HepG2 (cell line): ENCODE data around the gene ARHGEF10L. TPM values are rescaled to one million over a fixed set of nuclear protein-coding genes. Genes with fewer than 3 reads are reported as not detected.
A peak's percentile ranks its signal among the peaks of the same experiment; 100 is the strongest.

Experiments used
- ATAC-seq: fragments of 200-7000 bp; cut with Tn5 transposase; 3 replicates; pipeline ENCODE4 v1.9.1; 2020; ENCODE audit warnings: mild to moderate bottlenecking, moderate library complexity
- BruUV-seq: library from RNA; stranded (reverse); fragments of 400-500 nt; replicated peaks from 2 replicates; lab custom pipeline; 2021; lab: Mats Ljungman, UMichigan
- CTCF ChIA-PET: fragments of 300-600 bp; formaldehyde crosslinking; extraction: SDS; loops from one replicate; lab custom pipeline; 2021; ENCODE audit warnings: low total read pairs, inconsistent platforms, low intra/inter-chr PET ratio; lab: Yijun Ruan, JAX
- POLR2A ChIA-PET: fragments of 350-600 bp; sonication (Branson Sonifier 250); formaldehyde crosslinking; loops from one replicate; lab custom pipeline; 2020; ENCODE audit warnings: antibody characterized with exemption, inconsistent platforms; lab: Yijun Ruan, JAX
- DNase-seq: peaks from one replicate; pipeline ENCODE4 v3.0.0-alpha.2; 2015; ENCODE audit warnings: low spot score
- FAIRE-seq: peaks from 3 replicates; lab custom pipeline; 2011; peaks lifted over from hg19 to GRCh38; lab: Jason Lieb, UNC
- H2AFZ ChIP-seq: one replicate; pipeline ENCODE4 v1.6.1; 2011; ENCODE audit warnings: low read length, inconsistent platforms
- H3K27ac ChIP-seq: fragments of 300-600 bp; 3 replicates; pipeline ENCODE4 v1.8.0; 2011; ENCODE audit warnings: mixed run types, mild to moderate bottlenecking, mixed read lengths, low read length, inconsistent platforms; ENCODE audit not compliant: insufficient read depth; ENCODE audit errors: extremely low read length
- H3K27me3 ChIP-seq, 2 experiments: fragments of 200-600 bp in 1 of 2; 2 replicates in 1 of 2; 3 replicates in 1 of 2; pipeline versions ENCODE4 v1.6.0 to v1.8.0; 2011; ENCODE audit warnings: low read length in 2 of 2, mild to moderate bottlenecking in 2 of 2, moderate library complexity in 2 of 2, inconsistent platforms in 1 of 2; ENCODE audit not compliant: insufficient read depth in 2 of 2, control insufficient read depth in 1 of 2
- H3K36me3 ChIP-seq, 2 experiments: fragments of 200-600 bp in 1 of 2; replicated peaks in 1 of 2; 2 replicates in 1 of 2; 3 replicates in 1 of 2; pipeline versions ENCODE4 v1.5.1 to v1.8.0; 2011; ENCODE audit warnings: low read length in 2 of 2, inconsistent platforms in 1 of 2; ENCODE audit not compliant: insufficient read depth in 2 of 2, control insufficient read depth in 1 of 2
- H3K4me1 ChIP-seq: 2 replicates; pipeline ENCODE4 v1.5.1; 2012; ENCODE audit warnings: low read length, inconsistent platforms; ENCODE audit not compliant: insufficient read depth
- H3K4me2 ChIP-seq: 2 replicates; pipeline ENCODE4 v1.6.0; 2011; ENCODE audit warnings: low read depth, low read length, inconsistent platforms
- H3K4me3 ChIP-seq, 3 experiments: fragments of 200-600 bp in 1 of 3; sonication (generic), shearing (Covaris generic) in 1 of 3; replicated peaks in 1 of 3; 2 replicates each; pipeline ENCODE4 v1.5.1; 2011 to 2016; ENCODE audit warnings: low read length in 3 of 3, inconsistent platforms in 2 of 3, low read depth in 2 of 3, mild to moderate bottlenecking in 2 of 3, control low read depth in 1 of 3, mixed read lengths in 1 of 3; ENCODE audit not compliant: insufficient read depth in 1 of 3
- H3K79me2 ChIP-seq: one replicate; pipeline ENCODE4 v1.6.1; 2011; ENCODE audit warnings: low read length, inconsistent platforms; ENCODE audit not compliant: insufficient read depth
- H3K9ac ChIP-seq: 2 replicates; pipeline ENCODE4 v1.6.0; 2011; ENCODE audit warnings: mild to moderate bottlenecking, low read depth, low read length, inconsistent platforms; ENCODE audit not compliant: insufficient read depth
- H3K9me3 ChIP-seq: 2 replicates; pipeline ENCODE4 v1.5.1; 2012; ENCODE audit warnings: mild to moderate bottlenecking, low read length
- H4K20me1 ChIP-seq: 2 replicates; pipeline ENCODE4 v1.6.0; 2011; ENCODE audit warnings: inconsistent platforms, mild to moderate bottlenecking, low read length, moderate library complexity; ENCODE audit not compliant: insufficient read depth
- ARNTL ChIP-seq: sonication (generic); formaldehyde crosslinking; IDR thresholded peaks from 2 replicates; pipeline ENCODE4 v1.4.0; 2020; ENCODE audit warnings: mild to moderate bottlenecking, missing genetic modification reagents
- BCL6 ChIP-seq: IDR thresholded peaks from 2 replicates; pipeline ENCODE4 v1.6.1; 2016; ENCODE audit warnings: missing genetic modification reagents, missing compliant biosample characterization
- CBFB ChIP-seq: sonication (generic); formaldehyde crosslinking; IDR thresholded peaks from 2 replicates; pipeline ENCODE4 v1.4.0; 2020; ENCODE audit warnings: missing genetic modification reagents
- FOXJ3 ChIP-seq: sonication (generic); formaldehyde crosslinking; IDR thresholded peaks from 2 replicates; pipeline ENCODE4 v1.4.0; 2020; ENCODE audit warnings: missing genetic modification reagents, mild to moderate bottlenecking, borderline replicate concordance
- HNF4A ChIP-seq: sonication (generic); formaldehyde crosslinking; IDR thresholded peaks from 2 replicates; pipeline ENCODE4 v1.4.0; 2020; ENCODE audit warnings: missing genetic modification reagents
- PATZ1 ChIP-seq: sonication (generic); formaldehyde crosslinking; IDR thresholded peaks from 2 replicates; pipeline ENCODE4 v1.4.0; 2020; ENCODE audit warnings: missing genetic modification reagents
- PITX1 ChIP-seq: sonication (generic); formaldehyde crosslinking; IDR thresholded peaks from 2 replicates; pipeline ENCODE4 v1.5.1; 2020; ENCODE audit warnings: mild to moderate bottlenecking, missing genetic modification reagents
- RFX1 ChIP-seq: fragments of 450-650 bp; IDR thresholded peaks from 2 replicates; pipeline ENCODE4 v1.6.1; 2017
- SMAD3 ChIP-seq: sonication (generic); formaldehyde crosslinking; IDR thresholded peaks from 2 replicates; pipeline ENCODE4 v1.4.0; 2020; ENCODE audit warnings: missing genetic modification reagents
- TEAD3 ChIP-seq: optimal IDR thresholded peaks from 2 replicates; pipeline ENCODE3; 2016; ENCODE audit warnings: borderline replicate concordance
- ZBTB43 ChIP-seq: sonication (generic); formaldehyde crosslinking; conservative IDR thresholded peaks from 2 replicates; pipeline ENCODE4 v1.4.0; 2020; ENCODE audit warnings: missing genetic modification reagents
- ZFP91 ChIP-seq: sonication (generic); formaldehyde crosslinking; IDR thresholded peaks from 2 replicates; pipeline ENCODE4 v1.9.0; 2022; ENCODE audit warnings: missing genetic modification reagents, mild to moderate bottlenecking, borderline replicate concordance
- ZNF598 ChIP-seq: sonication (generic); formaldehyde crosslinking; IDR thresholded peaks from 2 replicates; pipeline ENCODE4 v1.5.1; 2020; ENCODE audit warnings: mild to moderate bottlenecking, missing genetic modification reagents, borderline replicate concordance
- ZNF687 ChIP-seq: sonication (generic); formaldehyde crosslinking; IDR thresholded peaks from 2 replicates; pipeline ENCODE4 v1.5.1; 2020; ENCODE audit warnings: mild to moderate bottlenecking, missing genetic modification reagents, moderate library complexity
- ZNF768 ChIP-seq: sonication (generic); formaldehyde crosslinking; IDR thresholded peaks from 2 replicates; pipeline ENCODE4 v1.4.0; 2020; ENCODE audit warnings: missing genetic modification reagents
- WGBS: methylation state at CpG from one replicate; pipeline ENCODE4 v1.1.6; 2017; ENCODE audit warnings: low lambda C conversion rate; 5-methylcytosine and 5-hydroxymethylcytosine counted together
- in situ Hi-C: cut with HindIII; loops from 2 replicates; pipeline ENCODE4 v1.10.0; 2017; ENCODE audit warnings: low pct_unique_long_range_greater_than_20kb; ENCODE audit not compliant: extremely low pct_ligation_motif_present
- intact Hi-C: fragments of 100-400 bp; cut with micrococcal nuclease; formaldehyde crosslinking; loops from one replicate; pipeline ENCODE4 v1.10.0; 2022; ENCODE audit not compliant: unreplicated experiment
- polyA plus RNA-seq, 8 experiments: library from polyadenylated mRNA; depleted of rRNA in 3 of 8; stranded (reverse) in 7 of 8; unstranded in 1 of 8; fragments of >200 nt; fragmentation: Illumina TruSeq in 4 of 8; extraction: Trizol in 4 of 8; gene quantifications; 2 replicates each; pipeline versions ENCODE4 v1.2.1 to v1.2.3, GENCODE V29; 2011 to 2016; ENCODE audit warnings: low read depth in 4 of 8, missing spikeins in 1 of 8, mixed read lengths in 1 of 8; ENCODE audit not compliant: insufficient read depth in 1 of 8
- total RNA-seq, 5 experiments: library from RNA; depleted of rRNA; stranded (reverse); fragments of >200 nt; fragmentation: Illumina TruSeq; extraction: Trizol; gene quantifications; 2 replicates each; pipeline ENCODE4 v1.2.3, GENCODE V29; 2016; ENCODE audit warnings: low read depth in 1 of 5

Gene ARHGEF10L
- total and polyA plus RNA-seq, 2 of the 13 experiments (the other 11 are each of a cell fraction or from before 2014, with no cell fraction given): 46.5 to 78.3 TPM

GRCh38 chr1:17502326-17502778 is 37.1 kb upstream of the ARHGEF10L start:
- in situ Hi-C loops: loop anchor here (5.0 kb wide), 2 partner anchors 70 to 105 kb away; no protein-coding TSS in a partner anchor
- TF ChIP-seq ZNF768 (CRISPR knock-in tag): 0 out of 2 replicates have a peak, but pooled peaks have one; percentile 14
- TF ChIP-seq PITX1: 0 out of 2 replicates have a peak, but pooled peaks have one; percentile 51
- 0 out of 2 replicates have a peak, but pooled peaks have one; percentile 17 for TF ChIP-seq CBFB (CRISPR knock-in tag)
- TF ChIP-seq ZNF687: peak; percentile 66
- TF ChIP-seq ZFP91: peak; percentile 48; the same call in 1 of the 2 replicates
- no peak for TF ChIP-seq FOXJ3 (CRISPR knock-in tag)
- TF ChIP-seq HNF4A (CRISPR knock-in tag): peak; percentile 85
- TF ChIP-seq ARNTL: no peak
- TF ChIP-seq SMAD3 (CRISPR knock-in tag): 0 out of 2 replicates have a peak, but pooled peaks have one; percentile 28
- no peak for TF ChIP-seq ZBTB43 (CRISPR knock-in tag)
- 0 out of 2 replicates have a peak, but pooled peaks have one; percentile 40 for TF ChIP-seq BCL6 (CRISPR knock-in tag)
- peak; percentile 30 for TF ChIP-seq TEAD3
- TF ChIP-seq ZNF598 (CRISPR knock-in tag): 0 out of 2 replicates have a peak, but pooled peaks have one; percentile 37
- TF ChIP-seq RFX1: no peak
- 0 out of 2 replicates have a peak, but pooled peaks have one; percentile 23 for TF ChIP-seq PATZ1 (CRISPR knock-in tag)

More at GRCh38 chr1:17502326-17502778, 37.1 kb upstream of the ARHGEF10L start:
- Histone ChIP-seq H3K79me2 (no peaks in the 10 kb centered on the region), H4K20me1 (no peaks in the 10 kb centered on the region), H3K4me2 (no peak overlapping the region; the same call in 1 of the 2 replicates), H3K27ac (no peak overlapping the region), H2AFZ (no peak overlapping the region), H3K9ac (no peak overlapping the region), H3K9me3 (no peaks in the 10 kb centered on the region), H3K36me3 (no peaks in the 10 kb centered on the region), H3K4me3 (no peak overlapping the region), H3K27me3 (peaks cover 0 to 6% of the 10 kb centered on the region in 2 experiments; a peak in 2 of 5 replicates), H3K4me1 (peaks cover 42% of the 10 kb centered on the region)
- peak; percentile 56 for DNase-seq
- 38% methylated on average over 1 of the region's 12 CpGs for WGBS
- peak; percentile 71 for FAIRE-seq
- CTCF ChIA-PET: interaction anchor here (0.9 to 2.9 kb wide), 5 partner anchors 67 to 114 kb away, joined by 3 to 36 read pairs (median 5); no protein-coding TSS in a partner anchor
- POLR2A ChIA-PET: interaction anchor here (0.7 to 1.3 kb wide), 3 partner anchors 67 to 116 kb away, joined by 3 to 10 read pairs (median 3); no protein-coding TSS in a partner anchor
- peak; percentile 97 for ATAC-seq
- no TSS peak for BruUV-seq
- intact Hi-C loops: loop anchor here (1.0 to 2.0 kb wide), 2 partner anchors 78 to 105 kb away; no protein-coding TSS in a partner anchor
